ENCODE measurements around the gene SCAP. TPM values are rescaled to one million over a fixed set of nuclear protein-coding genes. Genes with fewer than 3 reads are reported as not detected.
A peak's percentile ranks its signal among the peaks of the same experiment; 100 is the strongest.

Gene SCAP
- total RNA-seq, 1 donor from 2014 or later, result 103 TPM

DNA sequence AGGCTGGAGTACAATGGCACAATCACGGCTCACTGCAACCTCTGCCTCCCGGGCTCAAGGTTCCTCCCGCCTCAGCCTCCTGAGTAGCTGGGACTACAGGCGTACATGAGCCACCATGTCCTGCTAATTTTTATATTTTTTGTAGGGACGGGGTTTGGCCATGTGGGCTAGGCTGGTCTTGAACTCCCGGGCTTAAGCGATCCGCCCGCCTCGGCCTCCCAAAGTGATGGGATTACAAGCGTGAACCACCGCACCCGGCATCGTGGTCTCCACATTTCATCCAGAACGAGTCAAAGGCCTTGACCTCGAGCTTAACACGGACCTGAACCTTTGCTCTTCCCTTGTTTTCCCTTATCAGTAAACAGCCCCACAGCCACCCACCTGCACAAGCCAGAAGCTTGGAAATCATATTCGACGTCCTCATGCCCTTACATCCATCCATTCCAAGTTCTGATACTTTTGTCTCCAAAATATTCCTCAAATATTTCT is 96.3 kb downstream of the SCAP start:
- TF ChIP-seq, protein P1, sequence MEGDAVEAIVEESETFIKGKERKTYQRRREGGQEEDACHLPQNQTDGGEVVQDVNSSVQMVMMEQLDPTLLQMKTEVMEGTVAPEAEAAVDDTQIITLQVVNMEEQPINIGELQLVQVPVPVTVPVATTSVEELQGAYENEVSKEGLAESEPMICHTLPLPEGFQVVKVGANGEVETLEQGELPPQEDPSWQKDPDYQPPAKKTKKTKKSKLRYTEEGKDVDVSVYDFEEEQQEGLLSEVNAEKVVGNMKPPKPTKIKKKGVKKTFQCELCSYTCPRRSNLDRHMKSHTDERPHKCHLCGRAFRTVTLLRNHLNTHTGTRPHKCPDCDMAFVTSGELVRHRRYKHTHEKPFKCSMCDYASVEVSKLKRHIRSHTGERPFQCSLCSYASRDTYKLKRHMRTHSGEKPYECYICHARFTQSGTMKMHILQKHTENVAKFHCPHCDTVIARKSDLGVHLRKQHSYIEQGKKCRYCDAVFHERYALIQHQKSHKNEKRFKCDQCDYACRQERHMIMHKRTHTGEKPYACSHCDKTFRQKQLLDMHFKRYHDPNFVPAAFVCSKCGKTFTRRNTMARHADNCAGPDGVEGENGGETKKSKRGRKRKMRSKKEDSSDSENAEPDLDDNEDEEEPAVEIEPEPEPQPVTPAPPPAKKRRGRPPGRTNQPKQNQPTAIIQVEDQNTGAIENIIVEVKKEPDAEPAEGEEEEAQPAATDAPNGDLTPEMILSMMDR (conservative IDR thresholded peaks at IDR 0.05), result no peak
- Mint-ChIP-seq H3K27ac (ENCODE audit: unreplicated experiment) (peak overlapping the region; percentile 100), H3K4me1 (peaks cover 28% of the 10 kb centered on the region), H3K9me3 (no peaks in the 10 kb centered on the region), H3K4me3 (peak overlapping the region; percentile 97), H3K27me3 (ENCODE audit: low read depth) (no peaks in the 10 kb centered on the region), H3K36me3 (ENCODE audit: low read depth) (no peaks in the 10 kb centered on the region)
- no peak for DNase-seq (ENCODE audit: low read depth, low spot score)

DNA sequence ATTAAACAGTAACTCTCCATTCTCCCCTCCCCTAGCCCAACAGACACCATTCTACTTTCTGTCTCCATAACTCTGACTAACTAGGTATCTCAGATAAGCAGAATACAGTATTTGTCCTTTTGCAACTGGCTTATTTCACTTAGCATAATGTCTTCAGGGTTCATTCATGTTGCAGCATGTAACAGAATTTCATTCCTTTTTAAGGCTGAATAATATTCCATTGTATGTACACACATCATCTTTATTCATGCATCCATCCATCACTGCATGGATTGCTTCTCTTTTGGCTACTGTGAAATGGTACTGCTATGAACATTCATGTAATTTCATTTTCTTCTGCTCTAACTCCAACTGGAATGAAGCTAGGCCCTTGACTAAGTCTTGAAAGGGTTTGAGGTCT is 96.9 kb downstream of the SCAP start:
- no peak overlapping the region for H3K27ac Mint-ChIP-seq (ENCODE audit: unreplicated experiment)
- no peaks in the 10 kb centered on the region for H3K9me3 Mint-ChIP-seq
- peak overlapping the region; percentile 97 for H3K4me3 Mint-ChIP-seq
- DNase-seq (ENCODE audit: low read depth, low spot score), result no peak
- TF ChIP-seq, protein P1 (conservative IDR thresholded peaks at IDR 0.05), result no peak
- H3K4me1 Mint-ChIP-seq, result peaks cover 28% of the 10 kb centered on the region
- H3K27me3 Mint-ChIP-seq (ENCODE audit: low read depth), result peaks cover 2% of the 10 kb centered on the region
- no peaks in the 10 kb centered on the region for H3K36me3 Mint-ChIP-seq (ENCODE audit: low read depth)

DNA sequence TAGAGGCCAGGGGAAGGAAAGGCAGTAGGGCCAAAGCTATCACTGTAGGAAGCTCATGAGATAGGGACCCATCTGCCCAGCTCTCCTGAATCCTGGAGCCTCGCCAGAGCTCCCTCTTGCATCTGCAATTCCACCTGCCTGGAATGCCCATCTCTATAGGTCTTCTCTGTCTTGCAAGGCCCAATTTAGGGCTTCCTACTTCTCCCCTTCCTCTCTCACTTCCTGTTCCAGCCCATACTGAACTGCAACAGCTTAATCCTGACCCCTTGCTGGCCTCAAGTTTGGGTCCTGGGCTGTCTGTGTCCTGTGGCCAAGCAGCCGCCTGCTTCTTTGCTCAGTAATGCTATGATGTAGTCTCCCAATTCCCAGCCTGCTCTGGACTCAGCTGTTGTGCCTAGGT is 98.6 kb downstream of the SCAP start:
- TF ChIP-seq, protein P1 (conservative IDR thresholded peaks at IDR 0.05), result no peak
- Mint-ChIP-seq H3K27ac (ENCODE audit: unreplicated experiment) (no peak overlapping the region), H3K27me3 (ENCODE audit: low read depth) (peaks cover 16% of the 10 kb centered on the region), H3K9me3 (no peaks in the 10 kb centered on the region), H3K4me1 (peaks cover 19% of the 10 kb centered on the region), H3K4me3 (peak overlapping the region; percentile 68), H3K36me3 (ENCODE audit: low read depth) (no peaks in the 10 kb centered on the region)
- no peak for DNase-seq (ENCODE audit: low read depth, low spot score)

DNA sequence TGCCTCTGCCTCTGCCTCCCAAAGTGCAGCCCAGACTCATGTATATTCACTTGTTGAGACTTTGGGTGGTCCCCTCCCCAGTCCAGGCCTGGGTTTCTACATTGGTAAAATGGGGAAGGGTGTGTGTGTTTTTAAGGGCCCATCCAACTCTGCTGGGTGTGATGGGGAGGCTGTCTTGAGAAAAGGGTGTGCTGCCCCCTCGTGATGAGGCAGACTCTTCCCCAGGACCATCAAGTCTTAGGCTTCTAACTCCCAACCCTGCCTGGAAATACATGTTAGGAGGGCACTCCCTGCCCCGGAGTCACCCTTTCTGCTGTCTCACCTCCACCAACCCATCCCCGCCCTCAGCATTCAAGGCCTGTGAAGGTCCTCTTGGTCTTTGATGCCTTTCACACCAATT is 99.3 kb downstream of the SCAP start:
- H3K27ac Mint-ChIP-seq (ENCODE audit: unreplicated experiment), result no peak overlapping the region
- no peak overlapping the region for H3K4me3 Mint-ChIP-seq
- no peaks in the 10 kb centered on the region for H3K9me3 Mint-ChIP-seq
- DNase-seq (ENCODE audit: low read depth, low spot score), result no peak
- peaks cover 16% of the 10 kb centered on the region for H3K27me3 Mint-ChIP-seq (ENCODE audit: low read depth)
- H3K36me3 Mint-ChIP-seq (ENCODE audit: low read depth), result no peaks in the 10 kb centered on the region
- TF ChIP-seq, protein P1 (conservative IDR thresholded peaks at IDR 0.05), result no peak
- H3K4me1 Mint-ChIP-seq, result peaks cover 14% of the 10 kb centered on the region

DNA sequence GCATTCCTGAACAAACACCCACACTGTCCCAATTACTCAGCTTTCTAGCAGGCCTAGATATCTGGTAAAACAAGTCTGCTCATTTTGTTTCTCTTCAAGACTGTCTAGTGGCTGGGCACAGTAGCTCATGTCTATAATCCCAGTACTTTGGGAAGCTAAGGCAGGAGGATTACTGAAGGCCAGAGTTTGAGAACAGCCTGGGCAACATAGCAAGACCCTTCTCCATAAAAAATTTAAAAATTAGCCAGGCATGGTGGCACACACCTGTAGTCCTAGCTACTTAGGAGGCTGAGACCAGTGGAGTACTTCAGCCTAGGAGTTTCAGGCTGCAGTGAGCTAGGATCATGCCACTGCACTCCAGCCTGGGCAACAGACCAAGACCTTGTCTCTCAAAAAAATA is 101.2 kb downstream of the SCAP start:
- DNase-seq (ENCODE audit: low read depth, low spot score), result no peak
- Mint-ChIP-seq H3K4me1 (peaks cover 2% of the 10 kb centered on the region), H3K9me3 (no peaks in the 10 kb centered on the region), H3K4me3 (no peak overlapping the region), H3K36me3 (ENCODE audit: low read depth) (no peaks in the 10 kb centered on the region), H3K27me3 (ENCODE audit: low read depth) (peaks cover 16% of the 10 kb centered on the region), H3K27ac (ENCODE audit: unreplicated experiment) (no peak overlapping the region)
- TF ChIP-seq, protein P1 (conservative IDR thresholded peaks at IDR 0.05), result no peak
